GM06990 (cell line): ENCODE results near the gene TMEM169.

Source experiments
- DNase-seq: peaks from one replicate; pipeline ENCODE4 v3.0.0-alpha.2; 2011; ENCODE audit not compliant: insufficient read length; ENCODE audit errors: extremely low read depth
- H3K27me3 ChIP-seq: replicated peaks from 2 replicates; pipeline ENCODE4 v1.6.0; 2011; ENCODE audit warnings: low read length; ENCODE audit not compliant: control insufficient read depth, insufficient read depth
- H3K36me3 ChIP-seq: 2 replicates; pipeline ENCODE4 v1.5.1; 2011; ENCODE audit warnings: low read length; ENCODE audit not compliant: control insufficient read depth, insufficient read depth
- H3K4me3 ChIP-seq: replicated peaks from 2 replicates; pipeline ENCODE4 v1.5.1; 2011; ENCODE audit warnings: low read depth, mild to moderate bottlenecking, control low read depth, low read length
- TF ChIP-seq, protein P1 (sequence below): IDR thresholded peaks from 2 replicates; pipeline ENCODE4 v1.5.1; 2011; ENCODE audit warnings: low read length, control low read depth, mild to moderate bottlenecking, inconsistent platforms; ENCODE audit not compliant: insufficient read depth, poor library complexity, severe bottlenecking

The TMEM169 gene

DNA sequence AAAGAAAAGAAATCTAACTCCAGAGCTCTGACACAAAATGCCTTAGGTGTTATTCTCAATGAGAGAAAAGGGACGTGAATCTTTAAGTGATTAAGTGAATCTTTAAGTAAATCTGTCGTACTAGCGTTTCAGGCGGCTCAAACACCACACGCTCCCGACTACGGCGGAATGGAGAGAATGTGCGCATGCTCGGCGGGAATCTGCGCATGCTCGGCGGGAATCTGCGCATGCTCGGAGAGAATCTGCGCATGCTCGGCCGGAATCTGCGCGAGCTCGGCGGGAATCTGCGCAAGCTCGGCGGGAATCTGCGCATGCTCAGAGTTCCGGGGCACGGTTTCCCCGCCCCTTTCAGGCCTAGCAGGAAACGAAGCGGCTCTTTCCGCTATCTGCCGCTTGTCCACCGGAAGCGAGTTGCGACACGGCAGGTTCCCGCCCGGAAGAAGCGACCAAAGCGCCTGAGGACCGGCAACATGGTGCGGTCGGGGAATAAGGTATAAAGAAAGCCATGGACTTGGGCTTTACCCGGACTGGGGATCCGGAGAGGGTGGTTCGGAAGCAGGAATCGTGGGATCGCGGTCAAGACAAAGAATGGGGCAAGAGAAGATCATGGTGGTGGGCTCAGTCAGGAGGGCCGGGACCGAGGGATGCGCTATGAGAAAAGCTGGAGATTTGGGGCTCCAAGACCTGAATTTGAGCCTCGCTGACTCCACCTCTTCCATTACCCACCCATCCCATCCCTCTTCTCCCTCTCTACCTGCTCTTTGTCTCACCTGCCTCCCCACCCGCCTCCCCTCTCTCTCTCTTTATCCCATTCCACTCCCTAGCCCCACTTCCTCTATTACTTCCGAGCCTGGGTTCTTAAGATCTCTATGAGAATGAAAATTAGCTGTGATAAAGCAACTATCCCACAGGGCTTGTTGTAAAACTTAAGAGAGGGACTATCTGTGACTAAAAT lies 27.5 kb downstream of the TMEM169 start, which contains the start of gene XRCC5:
TSS of gene XRCC5 (plus strand) at position 382 of the 955 bp plus-strand sequence. CDS start at position 471, 89 bp downstream.
- DNase-seq: peak; percentile 98
- peaks cover 7% of the 10 kb centered on the region for H3K36me3 ChIP-seq
- peak within 1 kb of the TSS; percentile 99 for H3K4me3 ChIP-seq
- H3K27me3 ChIP-seq: no peaks in the 10 kb centered on the region
- TF ChIP-seq, protein P1, sequence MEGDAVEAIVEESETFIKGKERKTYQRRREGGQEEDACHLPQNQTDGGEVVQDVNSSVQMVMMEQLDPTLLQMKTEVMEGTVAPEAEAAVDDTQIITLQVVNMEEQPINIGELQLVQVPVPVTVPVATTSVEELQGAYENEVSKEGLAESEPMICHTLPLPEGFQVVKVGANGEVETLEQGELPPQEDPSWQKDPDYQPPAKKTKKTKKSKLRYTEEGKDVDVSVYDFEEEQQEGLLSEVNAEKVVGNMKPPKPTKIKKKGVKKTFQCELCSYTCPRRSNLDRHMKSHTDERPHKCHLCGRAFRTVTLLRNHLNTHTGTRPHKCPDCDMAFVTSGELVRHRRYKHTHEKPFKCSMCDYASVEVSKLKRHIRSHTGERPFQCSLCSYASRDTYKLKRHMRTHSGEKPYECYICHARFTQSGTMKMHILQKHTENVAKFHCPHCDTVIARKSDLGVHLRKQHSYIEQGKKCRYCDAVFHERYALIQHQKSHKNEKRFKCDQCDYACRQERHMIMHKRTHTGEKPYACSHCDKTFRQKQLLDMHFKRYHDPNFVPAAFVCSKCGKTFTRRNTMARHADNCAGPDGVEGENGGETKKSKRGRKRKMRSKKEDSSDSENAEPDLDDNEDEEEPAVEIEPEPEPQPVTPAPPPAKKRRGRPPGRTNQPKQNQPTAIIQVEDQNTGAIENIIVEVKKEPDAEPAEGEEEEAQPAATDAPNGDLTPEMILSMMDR: no peak

DNA sequence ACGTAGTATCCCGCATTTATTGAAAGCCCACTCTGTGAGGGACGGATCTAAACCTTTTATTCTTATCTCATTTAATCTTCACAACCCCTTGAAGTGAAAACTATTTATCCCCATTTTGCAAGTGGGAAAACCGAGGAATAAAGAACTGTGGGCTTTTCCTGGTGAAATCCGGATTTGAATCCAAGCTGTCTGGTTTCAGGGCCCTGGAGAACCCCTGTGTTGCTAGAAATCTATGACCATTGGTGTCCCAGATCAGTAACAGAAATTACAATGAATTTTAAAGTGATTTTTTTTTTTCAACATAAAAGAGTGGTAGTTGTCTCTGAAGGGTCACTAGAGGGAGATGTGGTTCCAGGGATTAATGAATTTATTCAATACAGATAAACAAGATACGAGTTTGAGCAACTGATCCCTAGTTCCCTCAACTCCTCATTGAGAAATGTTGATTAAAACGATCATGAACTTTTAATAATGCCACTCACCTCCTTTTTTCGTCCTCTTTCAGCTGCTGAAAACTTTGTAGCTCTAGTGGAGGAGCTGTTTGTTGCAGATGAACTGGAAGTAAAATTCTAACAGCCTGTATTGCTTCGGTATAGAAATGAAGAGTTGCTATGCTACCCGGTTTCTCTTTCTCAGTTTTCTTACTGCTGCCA lies 28.4 kb downstream of the TMEM169 start:
- peaks cover 9% of the 10 kb centered on the region for H3K36me3 ChIP-seq
- DNase-seq: peak; percentile 43
- H3K4me3 ChIP-seq: peak overlapping the region; percentile 99
- TF ChIP-seq, protein P1: peak; percentile 52
- H3K27me3 ChIP-seq: no peaks in the 10 kb centered on the region

DNA sequence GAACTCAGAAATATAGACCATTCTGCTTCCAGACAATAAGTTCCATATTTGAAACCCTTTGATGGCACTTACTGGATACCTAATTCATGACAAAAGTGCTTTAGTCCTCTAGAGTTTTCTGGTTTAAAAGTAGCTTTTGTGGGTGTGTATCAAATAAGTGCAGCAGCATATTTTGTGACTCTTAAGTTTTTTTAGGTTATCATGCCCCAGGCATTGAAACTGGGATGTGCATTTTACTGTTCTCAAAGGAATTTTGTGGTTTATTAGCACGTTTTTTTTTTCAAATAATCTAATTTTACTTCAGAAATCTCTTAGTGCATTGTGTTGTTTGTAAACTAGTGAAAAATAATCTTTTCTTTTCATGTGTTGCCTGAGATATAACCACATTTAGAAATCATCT lies 28.9 kb downstream of the TMEM169 start:
- DNase-seq: no peak
- TF ChIP-seq, protein P1: no peak

DNA sequence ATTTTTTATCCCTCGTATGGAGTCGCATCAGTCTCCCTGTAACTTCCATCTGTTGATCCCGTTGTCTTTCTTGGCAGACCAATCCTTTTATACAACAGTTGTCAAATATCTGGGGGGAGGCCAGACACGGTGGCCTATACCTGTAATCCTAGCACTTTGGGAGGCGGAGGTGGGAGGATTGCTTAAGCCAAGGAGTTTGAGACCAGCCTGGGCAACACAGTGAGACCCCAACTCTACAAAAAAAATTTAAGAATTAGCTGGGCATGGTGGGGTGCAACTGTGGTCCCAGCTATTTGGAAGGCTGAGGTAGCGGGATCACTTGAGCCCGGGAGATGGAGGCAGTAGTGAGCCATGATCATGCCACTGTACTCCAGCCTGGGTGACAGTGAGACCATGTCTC lies 29.4 kb downstream of the TMEM169 start:
- TF ChIP-seq, protein P1: no peak
- no peak for DNase-seq
- Histone ChIP-seq H3K27me3 (no peaks in the 10 kb centered on the region), H3K4me3 (peak overlapping the region; percentile 6; the same call in 1 of the 2 replicates), H3K36me3 (peaks cover 11% of the 10 kb centered on the region)

More for the DNA sequence above, 28.9 kb downstream of the TMEM169 start:
- Histone ChIP-seq H3K4me3 (peak overlapping the region; percentile 99), H3K36me3 (peaks cover 11% of the 10 kb centered on the region), H3K27me3 (no peaks in the 10 kb centered on the region)

DNA sequence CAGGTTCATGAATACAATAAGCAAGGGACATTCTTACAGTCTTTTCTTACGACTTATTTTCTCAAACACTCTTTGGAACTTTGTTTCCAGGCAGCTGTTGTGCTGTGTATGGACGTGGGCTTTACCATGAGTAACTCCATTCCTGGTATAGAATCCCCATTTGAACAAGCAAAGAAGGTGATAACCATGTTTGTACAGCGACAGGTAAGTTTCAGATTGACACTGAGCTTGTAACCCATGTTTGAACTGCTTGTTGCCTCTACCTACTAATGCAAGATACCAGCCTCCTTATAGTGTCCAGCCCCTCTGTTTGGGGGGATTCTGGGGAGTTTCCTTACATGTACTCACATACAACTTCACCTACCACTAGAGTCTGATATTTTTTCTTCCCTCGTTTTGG lies 31.2 kb downstream of the TMEM169 start:
- Histone ChIP-seq H3K36me3 (peaks cover 20% of the 10 kb centered on the region), H3K4me3 (no peak overlapping the region)

More for the DNA sequence above, 31.2 kb downstream of the TMEM169 start:
- DNase-seq: no peak
- TF ChIP-seq, protein P1: no peak
- no peaks in the 10 kb centered on the region for H3K27me3 ChIP-seq
